Neural crest cell (in vitro differentiated cells): ENCODE data around the gene KLHL2. TPM values are rescaled to one million over a fixed set of nuclear protein-coding genes. Genes with fewer than 3 reads are reported as not detected.

ENCODE experiments used
- DNase-seq: peaks from one replicate; pipeline ENCODE4 v3.0.0; 2021; ENCODE audit warnings: low read depth, mixed read lengths, low spot score
- H3K27ac Mint-ChIP-seq: one replicate; pipeline ENCODE4 v1.8.0; 2021; ENCODE audit warnings: mild to moderate bottlenecking, mixed read lengths; ENCODE audit not compliant: unreplicated experiment
- H3K27me3 Mint-ChIP-seq: 2 replicates; pipeline ENCODE4 v1.8.0; 2021; ENCODE audit warnings: low read depth, mild to moderate bottlenecking, mixed read lengths
- H3K36me3 Mint-ChIP-seq: 2 replicates; pipeline ENCODE4 v1.8.0; 2021; ENCODE audit warnings: low read depth, mild to moderate bottlenecking, mixed read lengths
- H3K4me1 Mint-ChIP-seq: 2 replicates; pipeline ENCODE4 v1.8.0; 2021; ENCODE audit warnings: mixed read lengths
- H3K4me3 Mint-ChIP-seq: one replicate; pipeline ENCODE4 v1.8.0; 2021; ENCODE audit warnings: mild to moderate bottlenecking, mixed read lengths
- H3K9me3 Mint-ChIP-seq: 2 replicates; pipeline ENCODE4 v1.8.0; 2021; ENCODE audit warnings: mixed read lengths
- total RNA-seq: library from RNA; stranded (reverse); gene quantifications from 2 replicates; pipeline ENCODE4 v1.2.1, GENCODE V29; 2021
- TF ChIP-seq, protein P1 (sequence below): fragments of 200-600 bp; sonication (generic); conservative IDR thresholded peaks from 2 replicates; pipeline ENCODE4 v1.5.0; 2021; ENCODE audit warnings: antibody characterized with exemption, mild to moderate bottlenecking

The KLHL2 gene
- total RNA-seq, 1 donor from 2014 or later = 17.4 TPM

GRCh38 chr4:165203541-165204461 is 3.6 kb upstream of the KLHL2 start:
- peak overlapping the region; percentile 8 for H3K4me3 Mint-ChIP-seq
- peaks cover 16% of the 10 kb centered on the region for H3K4me1 Mint-ChIP-seq
- no peak overlapping the region for H3K27ac Mint-ChIP-seq
- H3K27me3 Mint-ChIP-seq = peaks cover 5% of the 10 kb centered on the region
- no peaks in the 10 kb centered on the region for H3K9me3 Mint-ChIP-seq
- TF ChIP-seq, protein P1, sequence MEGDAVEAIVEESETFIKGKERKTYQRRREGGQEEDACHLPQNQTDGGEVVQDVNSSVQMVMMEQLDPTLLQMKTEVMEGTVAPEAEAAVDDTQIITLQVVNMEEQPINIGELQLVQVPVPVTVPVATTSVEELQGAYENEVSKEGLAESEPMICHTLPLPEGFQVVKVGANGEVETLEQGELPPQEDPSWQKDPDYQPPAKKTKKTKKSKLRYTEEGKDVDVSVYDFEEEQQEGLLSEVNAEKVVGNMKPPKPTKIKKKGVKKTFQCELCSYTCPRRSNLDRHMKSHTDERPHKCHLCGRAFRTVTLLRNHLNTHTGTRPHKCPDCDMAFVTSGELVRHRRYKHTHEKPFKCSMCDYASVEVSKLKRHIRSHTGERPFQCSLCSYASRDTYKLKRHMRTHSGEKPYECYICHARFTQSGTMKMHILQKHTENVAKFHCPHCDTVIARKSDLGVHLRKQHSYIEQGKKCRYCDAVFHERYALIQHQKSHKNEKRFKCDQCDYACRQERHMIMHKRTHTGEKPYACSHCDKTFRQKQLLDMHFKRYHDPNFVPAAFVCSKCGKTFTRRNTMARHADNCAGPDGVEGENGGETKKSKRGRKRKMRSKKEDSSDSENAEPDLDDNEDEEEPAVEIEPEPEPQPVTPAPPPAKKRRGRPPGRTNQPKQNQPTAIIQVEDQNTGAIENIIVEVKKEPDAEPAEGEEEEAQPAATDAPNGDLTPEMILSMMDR = no peak
- no peak for DNase-seq
- H3K36me3 Mint-ChIP-seq = no peaks in the 10 kb centered on the region

DNA sequence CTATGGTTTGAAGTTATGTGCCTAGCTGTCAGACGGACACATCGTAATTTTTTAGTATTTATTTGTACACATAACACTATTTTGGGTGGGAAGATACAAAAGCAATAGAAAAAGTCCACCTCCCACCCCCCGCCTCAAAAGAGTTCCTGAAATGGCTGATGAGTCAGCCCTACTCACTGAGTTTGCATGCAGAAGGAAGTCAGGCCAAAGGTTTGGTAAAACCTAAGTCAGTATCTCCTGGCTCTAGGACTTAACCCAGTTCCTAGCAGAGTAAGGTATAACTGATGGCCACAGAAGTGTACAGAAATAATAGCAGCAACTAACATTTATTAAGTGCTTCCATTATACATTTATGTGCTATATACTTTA is 2.9 kb upstream of the KLHL2 start:
- peak overlapping the region; percentile 8 for H3K4me3 Mint-ChIP-seq
- no peaks in the 10 kb centered on the region for H3K36me3 Mint-ChIP-seq
- H3K27me3 Mint-ChIP-seq = peaks cover 6% of the 10 kb centered on the region
- TF ChIP-seq, protein P1 = no peak
- no peaks in the 10 kb centered on the region for H3K9me3 Mint-ChIP-seq
- DNase-seq = no peak
- H3K27ac Mint-ChIP-seq = no peak overlapping the region
- H3K4me1 Mint-ChIP-seq = peaks cover 21% of the 10 kb centered on the region

- H3K27ac Mint-ChIP-seq = peak overlapping the region; percentile 52
- peak overlapping the region; percentile 91 for H3K4me3 Mint-ChIP-seq
- H3K27me3 Mint-ChIP-seq = peaks cover 6% of the 10 kb centered on the region
- H3K9me3 Mint-ChIP-seq = no peaks in the 10 kb centered on the region
- TF ChIP-seq, protein P1 = no peak
- peaks cover 27% of the 10 kb centered on the region for H3K4me1 Mint-ChIP-seq
- no peaks in the 10 kb centered on the region for H3K36me3 Mint-ChIP-seq
- no peak for DNase-seq
These were observed 338 bp upstream of the KLHL2 start for GRCh38 chr4:165207016-165207430.

DNA sequence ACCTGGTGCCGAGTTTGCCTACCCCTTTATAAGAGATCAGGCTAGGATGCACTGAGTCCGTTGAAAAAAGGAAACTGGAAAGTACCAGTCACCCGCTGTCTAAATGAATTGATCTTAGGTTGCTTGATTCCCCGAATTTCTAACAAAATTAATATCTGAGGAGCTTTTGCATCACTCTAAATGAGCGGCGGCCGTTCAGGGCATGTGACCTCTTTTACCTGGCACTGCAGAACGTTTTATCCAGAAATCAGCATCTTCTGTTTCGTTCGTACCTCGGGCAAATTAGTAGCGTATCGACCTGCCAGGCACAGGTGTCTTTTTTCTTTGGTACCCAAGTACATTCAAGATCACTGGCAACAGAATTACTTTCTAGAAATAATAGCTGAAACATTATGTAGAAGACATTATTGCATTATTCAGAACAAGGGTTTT is 876 bp downstream of the KLHL2 start:
- peaks cover 27% of the 10 kb centered on the region for H3K4me1 Mint-ChIP-seq
- H3K9me3 Mint-ChIP-seq = no peaks in the 10 kb centered on the region
- peaks cover 6% of the 10 kb centered on the region for H3K27me3 Mint-ChIP-seq
- peak overlapping the region; percentile 92 for H3K4me3 Mint-ChIP-seq
- H3K27ac Mint-ChIP-seq = no peak overlapping the region
- H3K36me3 Mint-ChIP-seq = no peaks in the 10 kb centered on the region
- no peak for DNase-seq
- TF ChIP-seq, protein P1 = no peak

DNA sequence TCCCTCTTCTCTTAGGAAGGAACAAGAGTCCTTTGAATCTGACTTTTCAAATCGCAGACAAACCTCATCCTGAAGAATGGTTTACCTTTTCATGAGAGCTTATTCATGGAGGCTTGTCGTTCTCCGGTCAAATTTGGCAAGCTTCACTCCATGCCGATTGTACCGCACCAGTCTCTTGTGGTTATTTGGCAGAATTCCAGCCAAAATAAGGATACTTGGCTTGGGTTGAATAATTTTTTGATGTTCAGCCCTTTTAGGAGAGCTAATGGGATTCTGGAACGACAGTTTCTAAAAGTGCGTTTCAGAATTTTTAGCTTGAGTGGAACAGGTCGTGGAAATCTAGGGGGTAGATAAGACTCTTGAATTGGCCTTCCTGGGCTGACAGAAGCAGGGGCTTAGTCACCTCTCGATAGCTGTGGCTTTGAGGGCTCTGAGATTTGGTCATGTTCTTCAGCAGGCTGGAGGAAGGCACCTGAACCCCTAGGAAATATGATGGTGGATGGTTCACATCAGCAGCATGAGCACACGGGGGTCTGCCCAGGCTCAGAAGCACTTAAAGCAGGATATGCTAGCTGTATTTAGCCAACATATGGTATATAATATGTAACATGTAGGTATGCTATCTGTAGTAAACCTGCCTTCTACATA is 1.5 kb downstream of the KLHL2 start:
- no peak for DNase-seq
- TF ChIP-seq, protein P1 = no peak
- H3K27ac Mint-ChIP-seq = no peak overlapping the region
- no peaks in the 10 kb centered on the region for H3K36me3 Mint-ChIP-seq
- peak overlapping the region; percentile 92 for H3K4me3 Mint-ChIP-seq
- peaks cover 6% of the 10 kb centered on the region for H3K27me3 Mint-ChIP-seq
- H3K4me1 Mint-ChIP-seq = peaks cover 27% of the 10 kb centered on the region
- no peaks in the 10 kb centered on the region for H3K9me3 Mint-ChIP-seq
